BLaER1 treated with 17β-estradiol and CSF1 and Interleukin-3, amounts not matched to agents 10 nM and 100 nM (cell line): ENCODE data around the gene CADM1.

Experiments used
- H3K27ac ChIP-seq, 11 experiments: shearing (Covaris generic); formaldehyde crosslinking; 2 replicates each; pipeline ENCODE4 v1.8.1; 2022
- H3K27me3 ChIP-seq, 11 experiments: shearing (Covaris generic); formaldehyde crosslinking; 2 replicates each; pipeline ENCODE4 v1.8.1; 2022
- H3K36me3 ChIP-seq, 11 experiments: shearing (Covaris generic); formaldehyde crosslinking; 2 replicates each; pipeline ENCODE4 v1.8.1; 2022
- H3K4me1 ChIP-seq, 10 experiments: shearing (Covaris generic); formaldehyde crosslinking; 2 replicates each; pipeline ENCODE4 v1.8.1; 2022
- H3K4me2 ChIP-seq, 11 experiments: shearing (Covaris generic); formaldehyde crosslinking; 2 replicates each; pipeline ENCODE4 v1.8.1; 2022
- H3K4me3 ChIP-seq, 10 experiments: shearing (Covaris generic); formaldehyde crosslinking; 2 replicates each; pipeline ENCODE4 v1.8.1; 2022
- H3K9ac ChIP-seq, 11 experiments: shearing (Covaris generic); formaldehyde crosslinking; 2 replicates each; pipeline ENCODE4 v1.8.1; 2022
- H3K9me3 ChIP-seq, 11 experiments: shearing (Covaris generic); formaldehyde crosslinking; replicated peaks in 1 of 11; 2 replicates each; pipeline ENCODE4 v1.8.1; 2022
- H4K20me1 ChIP-seq, 11 experiments: shearing (Covaris generic); formaldehyde crosslinking; 2 replicates each; pipeline ENCODE4 v1.8.1; 2022
- Cebpa-rat ChIP-seq, 11 experiments: shearing (Covaris generic); IDR thresholded peaks; 2 replicates each; pipeline ENCODE4 v1.8.1; 2022

The CADM1 gene

GRCh38 chr11:115263799-115264656 lies 240.2 kb downstream of the CADM1 start:
- Histone ChIP-seq H3K36me3 (no peaks in the 10 kb centered on the region), H3K9ac (no peak overlapping the region), H4K20me1 (no peaks in the 10 kb centered on the region), H3K9me3 (peaks cover 0 to 7% (median 0%) of the 10 kb centered on the region in 11 experiments; a peak in 2 of 22 replicates), H3K27me3 (no peaks in the 10 kb centered on the region), H3K4me3 (no peak overlapping the region), H3K4me2 (no peak overlapping the region), H3K27ac (no peak overlapping the region), H3K4me1 (no peaks in the 10 kb centered on the region)
- TF ChIP-seq Cebpa-rat (IDR thresholded peaks at IDR 0.05) = no peak

GRCh38 chr11:115258216-115258615 lies 246.0 kb downstream of the CADM1 start:
- Histone ChIP-seq H3K27ac (no peak overlapping the region), H3K36me3 (no peaks in the 10 kb centered on the region), H3K9me3 (peaks cover 0 to 7% (median 0%) of the 10 kb centered on the region in 11 experiments; a peak in 2 of 22 replicates), H3K9ac (no peak overlapping the region), H4K20me1 (no peaks in the 10 kb centered on the region), H3K4me3 (no peak overlapping the region), H3K4me1 (peaks cover 0 to 16% (median 9%) of the 10 kb centered on the region in 10 experiments; a peak in 11 of 20 replicates), H3K27me3 (no peaks in the 10 kb centered on the region), H3K4me2 (no peak overlapping the region)
- TF ChIP-seq Cebpa-rat (IDR thresholded peaks at IDR 0.05) = no peak

GRCh38 chr11:115257678-115258077 lies 246.5 kb downstream of the CADM1 start:
- no peak overlapping the region for H3K9ac ChIP-seq
- peaks cover 0 to 16% (median 9%) of the 10 kb centered on the region in 10 experiments; a peak in 11 of 20 replicates for H3K4me1 ChIP-seq
- no peak overlapping the region for H3K4me2 ChIP-seq
- peaks cover 0 to 7% (median 0%) of the 10 kb centered on the region in 11 experiments; a peak in 2 of 22 replicates for H3K9me3 ChIP-seq
- H3K36me3 ChIP-seq = no peaks in the 10 kb centered on the region
- H3K27me3 ChIP-seq = no peaks in the 10 kb centered on the region
- H3K27ac ChIP-seq = no peak overlapping the region
- no peak for TF ChIP-seq Cebpa-rat (IDR thresholded peaks at IDR 0.05)
- no peak overlapping the region for H3K4me3 ChIP-seq
- H4K20me1 ChIP-seq = no peaks in the 10 kb centered on the region

GRCh38 chr11:115257270-115257669 lies 246.9 kb downstream of the CADM1 start:
- Histone ChIP-seq H3K4me1 (peaks cover 0 to 16% (median 9%) of the 10 kb centered on the region in 10 experiments; a peak in 11 of 20 replicates), H3K9me3 (peaks cover 0 to 7% (median 0%) of the 10 kb centered on the region in 11 experiments; a peak in 2 of 22 replicates), H3K9ac (no peak overlapping the region), H4K20me1 (no peaks in the 10 kb centered on the region), H3K27me3 (no peaks in the 10 kb centered on the region), H3K4me3 (no peak overlapping the region), H3K4me2 (peak overlapping the region in 2 of 11 experiments; percentile 21 to 61; a peak in 2 of 22 replicates), H3K27ac (no peak overlapping the region), H3K36me3 (no peaks in the 10 kb centered on the region)
- TF ChIP-seq Cebpa-rat (IDR thresholded peaks at IDR 0.05) = no peak

GRCh38 chr11:115256397-115257197 lies 247.6 kb downstream of the CADM1 start:
- H4K20me1 ChIP-seq = no peaks in the 10 kb centered on the region
- TF ChIP-seq Cebpa-rat (IDR thresholded peaks at IDR 0.05) = no peak
- no peaks in the 10 kb centered on the region for H3K27me3 ChIP-seq
- no peak overlapping the region for H3K4me3 ChIP-seq
- peaks cover 0 to 16% (median 9%) of the 10 kb centered on the region in 10 experiments; a peak in 11 of 20 replicates for H3K4me1 ChIP-seq
- H3K4me2 ChIP-seq = peak overlapping the region in 7 of 11 experiments; percentile 5 to 61 (median 21); a peak in 10 of 22 replicates
- no peak overlapping the region for H3K9ac ChIP-seq
- peaks cover 0 to 7% (median 0%) of the 10 kb centered on the region in 11 experiments; a peak in 2 of 22 replicates for H3K9me3 ChIP-seq
- no peak overlapping the region for H3K27ac ChIP-seq
- H3K36me3 ChIP-seq = no peaks in the 10 kb centered on the region

DNA sequence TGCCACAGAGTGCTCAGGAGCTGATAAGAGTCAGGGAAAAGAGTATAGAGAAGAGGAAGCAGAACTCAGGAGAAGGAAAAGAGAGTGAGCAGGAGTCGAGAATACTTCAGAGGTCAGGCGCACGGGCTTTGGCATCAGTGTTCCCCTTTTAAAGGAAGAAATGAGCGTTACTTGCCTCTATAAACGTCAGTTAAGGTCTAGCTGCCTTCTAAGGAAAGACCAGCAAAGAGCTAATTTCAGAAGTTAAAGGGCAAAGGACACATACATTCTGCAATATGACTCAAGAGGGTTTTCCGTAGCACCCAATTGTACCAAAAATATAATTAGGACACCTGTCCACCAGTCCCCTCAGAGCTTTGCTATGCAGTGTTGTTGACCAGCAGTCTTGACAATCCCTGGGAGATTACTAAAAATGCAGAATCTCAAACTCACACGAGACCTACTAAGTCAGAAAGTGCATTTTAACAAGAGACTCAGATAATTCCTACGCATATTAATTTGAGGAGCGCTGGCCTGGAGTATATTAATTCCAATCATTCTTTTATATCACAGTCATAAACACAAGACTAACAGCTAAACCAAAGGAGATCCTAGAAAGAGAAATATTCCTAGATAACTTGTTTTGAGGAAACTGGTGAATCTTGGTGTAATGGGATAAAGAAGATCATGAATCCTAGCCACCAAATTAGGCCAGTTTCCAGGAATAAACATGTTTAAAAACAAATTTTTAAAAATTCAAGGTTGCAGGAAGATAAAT lies 249.0 kb downstream of the CADM1 start:
- peaks cover 0 to 7% (median 0%) of the 10 kb centered on the region in 11 experiments; a peak in 2 of 22 replicates for H3K9me3 ChIP-seq
- H3K27ac ChIP-seq = no peak overlapping the region
- H3K4me2 ChIP-seq = no peak overlapping the region
- no peak for TF ChIP-seq Cebpa-rat (IDR thresholded peaks at IDR 0.05)
- no peak overlapping the region for H3K4me3 ChIP-seq
- H3K36me3 ChIP-seq = no peaks in the 10 kb centered on the region
- peaks cover 0 to 16% (median 9%) of the 10 kb centered on the region in 10 experiments; a peak in 11 of 20 replicates for H3K4me1 ChIP-seq
- no peak overlapping the region for H3K9ac ChIP-seq
- H4K20me1 ChIP-seq = no peaks in the 10 kb centered on the region
- no peaks in the 10 kb centered on the region for H3K27me3 ChIP-seq

DNA sequence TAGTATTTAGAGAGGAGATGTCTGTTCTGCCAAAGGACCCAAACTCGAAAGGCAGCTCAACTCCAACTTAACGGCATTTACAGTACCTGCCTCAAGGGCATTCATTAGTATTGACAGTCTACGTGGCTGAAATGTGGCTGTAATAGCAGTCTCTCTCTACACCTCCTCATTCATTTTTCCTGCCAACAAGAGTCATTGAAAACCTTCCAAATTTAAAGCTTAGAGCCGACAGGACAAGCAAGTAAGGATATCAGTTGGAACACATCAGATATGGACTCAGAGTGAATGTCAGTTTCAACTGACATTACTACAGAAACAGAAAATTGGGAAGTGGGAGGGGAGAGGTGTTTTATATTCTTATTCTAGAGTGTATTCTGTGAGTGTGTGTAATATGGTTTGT lies 253.1 kb downstream of the CADM1 start:
- no peak overlapping the region for H3K4me2 ChIP-seq
- no peak overlapping the region for H3K9ac ChIP-seq
- H3K27me3 ChIP-seq = no peaks in the 10 kb centered on the region
- H3K36me3 ChIP-seq = no peaks in the 10 kb centered on the region
- H3K4me3 ChIP-seq = no peak overlapping the region
- H3K27ac ChIP-seq = no peak overlapping the region
- H4K20me1 ChIP-seq = no peaks in the 10 kb centered on the region
- no peak for TF ChIP-seq Cebpa-rat (IDR thresholded peaks at IDR 0.05)
- H3K9me3 ChIP-seq = no peaks in the 10 kb centered on the region
- peaks cover 0 to 3% (median under 1%) of the 10 kb centered on the region in 10 experiments; a peak in 5 of 20 replicates for H3K4me1 ChIP-seq

DNA sequence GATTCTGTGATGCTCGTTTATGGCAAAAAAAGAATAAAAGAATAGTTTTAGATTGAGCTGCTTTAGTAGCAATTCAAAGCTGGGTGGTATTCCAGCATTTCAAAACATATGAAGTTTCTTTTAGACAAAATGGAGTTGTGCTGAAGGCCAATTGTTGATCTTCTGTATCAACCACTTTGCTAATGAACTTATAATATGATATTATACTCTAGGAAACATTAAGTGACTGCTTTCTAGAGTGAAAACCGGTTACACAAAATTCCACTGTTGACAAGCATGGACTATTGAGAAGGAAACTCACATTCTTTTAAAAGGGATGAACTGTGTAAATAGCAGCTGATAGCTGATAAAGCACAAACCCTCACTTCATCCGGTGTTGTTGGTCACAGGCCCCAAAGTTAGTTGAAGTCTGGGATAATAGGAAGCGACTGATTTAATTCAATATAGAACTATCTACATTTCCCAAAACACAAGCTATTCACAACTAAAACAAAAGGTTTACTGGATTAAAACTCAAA lies 255.1 kb downstream of the CADM1 start:
- no peaks in the 10 kb centered on the region for H3K9me3 ChIP-seq
- H3K27me3 ChIP-seq = no peaks in the 10 kb centered on the region
- no peaks in the 10 kb centered on the region for H3K4me1 ChIP-seq
- H3K4me3 ChIP-seq = no peak overlapping the region
- no peak overlapping the region for H3K4me2 ChIP-seq
- no peaks in the 10 kb centered on the region for H4K20me1 ChIP-seq
- H3K27ac ChIP-seq = no peak overlapping the region
- H3K36me3 ChIP-seq = no peaks in the 10 kb centered on the region
- no peak overlapping the region for H3K9ac ChIP-seq
- no peak for TF ChIP-seq Cebpa-rat (IDR thresholded peaks at IDR 0.05)
